GM12878 (cell line): ENCODE data around the gene SIN3B. TPM values are rescaled to one million over a fixed set of nuclear protein-coding genes. Genes with fewer than 3 reads are reported as not detected.

Experiments
- ATAC-seq: fragments of 200-7000 bp; cut with Tn5 transposase; 3 replicates; pipeline ENCODE4 v1.9.1; 2020; ENCODE audit warnings: mild to moderate bottlenecking, moderate library complexity
- BruUV-seq: library from RNA; stranded (reverse); fragments of 400-500 nt; replicated peaks from 2 replicates; lab custom pipeline; 2021; lab: Mats Ljungman, UMichigan
- CTCF ChIA-PET: fragments of 300-600 bp; sonication (Branson Sonifier 250); formaldehyde crosslinking; extraction: SDS; loops from one replicate; lab custom pipeline; 2021; ENCODE audit warnings: inconsistent platforms; lab: Yijun Ruan, JAX
- POLR2A ChIA-PET: fragments of 350-600 bp; formaldehyde crosslinking; extraction: SDS; loops from one replicate; lab custom pipeline; 2021; ENCODE audit warnings: inconsistent platforms; lab: Charles Lee
- RAD21 ChIA-PET: fragments of 300-600 bp; sonication (Branson Sonifier 250); formaldehyde crosslinking; loops from one replicate; lab custom pipeline; 2023; ENCODE audit warnings: antibody characterized with exemption; ENCODE audit not compliant: unreplicated experiment; lab: Charles Lee
- SMC1A ChIA-PET: fragments of 300-600 bp; sonication (Branson Sonifier 250); formaldehyde crosslinking; loops from one replicate; lab custom pipeline; 2023; ENCODE audit not compliant: unreplicated experiment, uncharacterized antibody; lab: Charles Lee
- DNase-seq: peaks from one replicate; pipeline ENCODE4 v3.0.0-alpha.2; 2011; ENCODE audit warnings: low read depth, low spot score
- FAIRE-seq: peaks from 3 replicates; lab custom pipeline; 2011; peaks lifted over from hg19 to GRCh38; lab: Jason Lieb, UNC
- H2AFZ ChIP-seq: 2 replicates; pipeline ENCODE4 v1.6.0; 2011; ENCODE audit warnings: low read depth, low read length, control low read depth; ENCODE audit not compliant: control insufficient read depth
- H3K27ac ChIP-seq: 2 replicates; pipeline ENCODE4 v1.5.1; 2011; ENCODE audit warnings: control low read depth; ENCODE audit not compliant: control insufficient read depth, insufficient read depth
- H3K27me3 ChIP-seq, 2 experiments: replicated peaks in 1 of 2; 2 replicates each; pipeline versions ENCODE4 v1.6.0 to v1.6.1; 2011; ENCODE audit warnings: low read length in 1 of 2; ENCODE audit not compliant: control insufficient read depth in 2 of 2, insufficient read depth in 2 of 2
- H3K36me3 ChIP-seq, 2 experiments: 2 replicates each; pipeline ENCODE4 v1.5.1; 2011; ENCODE audit warnings: low read length in 1 of 2; ENCODE audit not compliant: control insufficient read depth in 2 of 2, insufficient read depth in 2 of 2
- H3K4me1 ChIP-seq: 2 replicates; pipeline ENCODE4 v1.6.1; 2011; ENCODE audit warnings: mild to moderate bottlenecking, low read length, moderate library complexity, mixed read lengths; ENCODE audit not compliant: control insufficient read depth, insufficient read depth
- H3K4me2 ChIP-seq: 2 replicates; pipeline ENCODE4 v1.6.0; 2011; ENCODE audit warnings: control low read depth; ENCODE audit not compliant: control insufficient read depth, insufficient read depth
- H3K4me3 ChIP-seq: fragments of 200-600 bp; sonication (generic); 2 replicates; pipeline ENCODE4 v1.5.1; 2016
- H3K79me2 ChIP-seq: 2 replicates; pipeline ENCODE4 v1.6.0; 2011; ENCODE audit warnings: low read length; ENCODE audit not compliant: control insufficient read depth, insufficient read depth
- H3K9ac ChIP-seq: 2 replicates; pipeline ENCODE4 v1.8.0; 2011; ENCODE audit warnings: low read length, control low read depth, mixed read lengths; ENCODE audit not compliant: control insufficient read depth, insufficient read depth
- H3K9me3 ChIP-seq: replicated peaks from 3 replicates; pipeline ENCODE4 v1.5.1; 2011; ENCODE audit warnings: mild to moderate bottlenecking, low read length; ENCODE audit not compliant: control insufficient read depth, insufficient read depth
- H4K20me1 ChIP-seq: 2 replicates; pipeline ENCODE4 v1.6.0; 2011; ENCODE audit not compliant: control insufficient read depth, insufficient read depth
- LARP7 ChIP-seq: fragments of 450-650 bp; IDR thresholded peaks from 2 replicates; pipeline ENCODE4 v1.6.1; 2017; ENCODE audit warnings: mild to moderate bottlenecking
- MEF2A ChIP-seq: IDR thresholded peaks from 2 replicates; pipeline ENCODE4 v1.6.1; 2011; ENCODE audit warnings: low read depth, mild to moderate bottlenecking, low read length, moderate library complexity; ENCODE audit not compliant: insufficient read depth
- NFXL1 ChIP-seq: fragments of 450-650 bp; IDR thresholded peaks from 2 replicates; pipeline ENCODE4 v1.6.1; 2017; ENCODE audit warnings: antibody characterized with exemption, mild to moderate bottlenecking, borderline replicate concordance
- NKRF ChIP-seq: fragments of 450-650 bp; conservative IDR thresholded peaks from 2 replicates; pipeline ENCODE4 v1.6.1; 2017; ENCODE audit warnings: mild to moderate bottlenecking, moderate library complexity
- NRF1 ChIP-seq: conservative IDR thresholded peaks from 2 replicates; pipeline ENCODE4 v1.6.1; 2011; ENCODE audit warnings: mild to moderate bottlenecking, low read depth, low read length, improper control_type of control experiment
- PAX8 ChIP-seq: fragments of 450-650 bp; IDR thresholded peaks from 2 replicates; pipeline ENCODE4 v1.6.1; 2017; ENCODE audit warnings: mild to moderate bottlenecking, moderate library complexity
- RELA ChIP-seq: fragments of 450-650 bp; IDR thresholded peaks from 2 replicates; pipeline ENCODE4 v1.8.0; 2014; ENCODE audit warnings: borderline replicate concordance; ENCODE audit not compliant: partially characterized antibody
- SMARCA5 ChIP-seq: fragments of 450-650 bp; IDR thresholded peaks from 2 replicates; pipeline ENCODE4 v1.6.1; 2017; ENCODE audit warnings: mild to moderate bottlenecking
- YBX1 ChIP-seq: fragments of 450-650 bp; IDR thresholded peaks from 2 replicates; pipeline ENCODE4 v1.6.1; 2016; ENCODE audit warnings: antibody characterized with exemption
- YY1 ChIP-seq: IDR thresholded peaks from 2 replicates; pipeline ENCODE4 v1.6.1; 2011; ENCODE audit warnings: low read depth, mild to moderate bottlenecking, low read length
- ZBTB11 ChIP-seq: fragments of 450-650 bp; formaldehyde crosslinking; IDR thresholded peaks from 2 replicates; pipeline ENCODE4 v1.5.0; 2022; ENCODE audit warnings: mild to moderate bottlenecking, missing genetic modification characterization
- ZZZ3 ChIP-seq: IDR thresholded peaks from 2 replicates; pipeline ENCODE4 v1.6.1; 2011; ENCODE audit warnings: low read depth; ENCODE audit not compliant: control insufficient read depth, insufficient read length
- WGBS: methylation state at CpG from one replicate; pipeline ENCODE4 v1.1.6; 2016; ENCODE audit warnings: low lambda C conversion rate; ENCODE audit not compliant: insufficient replicate concordance, insufficient coverage; ENCODE audit errors: missing lambda C conversion rate; 5-methylcytosine and 5-hydroxymethylcytosine counted together
- in situ Hi-C: fragments of 300-500 bp; cut with MboI; formaldehyde crosslinking; loops from 9 replicates; pipeline ENCODE4 v1.14.3; 2018; ENCODE audit warnings: mixed read lengths
- intact Hi-C: fragments of 100-400 bp; cut with micrococcal nuclease; formaldehyde crosslinking; loops from one replicate; pipeline ENCODE4 v1.14.2; 2022; ENCODE audit not compliant: unreplicated experiment
- polyA plus RNA-seq, 11 experiments: library from polyadenylated mRNA; depleted of rRNA in 4 of 11; unstranded in 6 of 11; stranded (reverse) in 5 of 11; fragments of >200 nt; fragmentation: Nextera tagmentation in 4 of 11; fragmentation: Illumina TruSeq in 1 of 11; extraction: Ambion mirVana in 4 of 11; extraction: Trizol in 1 of 11; gene quantifications; 1 replicate in 1 of 11; 2 replicates in 10 of 11; pipeline versions ENCODE4 v1.2.1 to v1.2.3, GENCODE V29; 2011 to 2016; ENCODE audit warnings: inconsistent platforms in 2 of 11, missing spikeins in 2 of 11, low read depth in 1 of 11
- total RNA-seq, 4 experiments: library from RNA; depleted of rRNA in 3 of 4; stranded (reverse); fragments of >200 nt in 3 of 4; fragmentation: Illumina TruSeq in 1 of 4; extraction: Trizol in 1 of 4; gene quantifications; 2 replicates each; pipeline versions ENCODE4 v1.2.1 to v1.2.3, GENCODE V29; 2013 to 2021

The SIN3B gene
- total and polyA plus RNA-seq, 10 of the 15 experiments (the other 5 are each of a cell fraction or from before 2014, with no cell fraction given) = 0.68 to 34.5 (median 15.8) TPM

- WGBS = 1% methylated on average over 4 of the region's 4 CpGs
- H3K9me3 ChIP-seq = peaks cover 6% of the 10 kb centered on the region; the same call in 2 of the 3 replicates
- no peak overlapping the region for H3K27ac ChIP-seq
- H3K27me3 ChIP-seq = no peaks in the 10 kb centered on the region
- H3K9ac ChIP-seq = no peak overlapping the region
- DNase-seq (no peak), ATAC-seq (no peak), FAIRE-seq (no peak)
- H3K4me1 ChIP-seq = no peaks in the 10 kb centered on the region
- no peaks in the 10 kb centered on the region for H3K79me2 ChIP-seq
- no peak overlapping the region for H2AFZ ChIP-seq
- SMC1A ChIA-PET = no interaction called here
- in situ Hi-C loops = no loop called here
- H4K20me1 ChIP-seq = no peaks in the 10 kb centered on the region
- intact Hi-C loops = no loop called here
- H3K4me3 ChIP-seq = no peak overlapping the region
- no peaks in the 10 kb centered on the region for H3K36me3 ChIP-seq
- CTCF ChIA-PET = no interaction called here
- no peak overlapping the region for H3K4me2 ChIP-seq
- BruUV-seq = no TSS peak
- POLR2A ChIA-PET = no interaction called here
- RAD21 ChIA-PET = interaction anchor here (0.5 kb wide), 1 partner anchor 198 kb away, joined by 3 read pairs; no protein-coding TSS in a partner anchor
- TF ChIP-seq NRF1 (no peak), ZZZ3 (no peak), YY1 (no peak), YBX1 (no peak), NKRF (no peak), LARP7 (no peak), NFXL1 (no peak), SMARCA5 (no peak), MEF2A (no peak), ZBTB11 (CRISPR knock-in tag) (no peak), RELA (no peak), PAX8 (no peak)
Observed at GRCh38 chr19:16912780-16913179, 83.6 kb downstream of the SIN3B start.
